HUES64 (cell line): ENCODE measurements around the gene KDM8.
"Not testable (repeated sequence)": the region's sequence is repeated elsewhere in the genome, so short reads cannot be mapped to it uniquely, and the experiment has no call there.

Experiments
- H3K27ac ChIP-seq: 2 replicates; pipeline ENCODE4 v1.7.0; 2013; ENCODE audit warnings: low read depth, low read length, inconsistent platforms
- H3K27me3 ChIP-seq: 2 replicates; pipeline ENCODE4 v1.6.1; 2013; ENCODE audit warnings: mild to moderate bottlenecking, low read length; ENCODE audit not compliant: insufficient read depth
- H3K36me3 ChIP-seq: 2 replicates; pipeline ENCODE4 v1.6.1; 2013; ENCODE audit warnings: mild to moderate bottlenecking, low read length; ENCODE audit not compliant: insufficient read depth
- H3K4me1 ChIP-seq: 2 replicates; pipeline ENCODE4 v1.6.1; 2013; ENCODE audit warnings: mild to moderate bottlenecking, low read length, moderate library complexity; ENCODE audit not compliant: insufficient read depth
- H3K4me3 ChIP-seq: 2 replicates; pipeline ENCODE4 v1.5.1; 2013; ENCODE audit warnings: mild to moderate bottlenecking, low read length, moderate library complexity
- H3K9ac ChIP-seq: 2 replicates; pipeline ENCODE4 v1.6.1; 2013; ENCODE audit warnings: mild to moderate bottlenecking, low read depth, low read length
- H3K9me3 ChIP-seq: 2 replicates; pipeline ENCODE4 v1.6.1; 2013; ENCODE audit warnings: low read depth, low read length; ENCODE audit not compliant: insufficient read depth
- WGBS: fragments of 150-250, 120-280 bp; methylation state at CpG from one replicate; pipeline ENCODE4 v1.1.7; 2013; ENCODE audit warnings: missing lambda C conversion rate; 5-methylcytosine and 5-hydroxymethylcytosine counted together

Gene KDM8

GRCh38 chr16:27205423-27206065 is 2.2 kb downstream of the KDM8 start:
- Histone ChIP-seq H3K36me3 (peaks cover 6% of the 10 kb centered on the region), H3K27me3 (no peaks in the 10 kb centered on the region), H3K9me3 (no peaks in the 10 kb centered on the region), H3K9ac (no peak overlapping the region), H3K4me3 (no peak overlapping the region), H3K4me1 (0 out of 2 replicates have a peak, but pooled peaks cover 8% of the 10 kb centered on the region), H3K27ac (no peak overlapping the region)
- 94% methylated on average over 10 of the region's 10 CpGs for WGBS

GRCh38 chr16:27207121-27207520 is 3.8 kb downstream of the KDM8 start:
- not testable (repeated sequence) for H3K27me3 ChIP-seq, H3K4me3 ChIP-seq, H3K4me1 ChIP-seq, H3K9ac ChIP-seq, H3K9me3 ChIP-seq, H3K27ac ChIP-seq
- peaks cover 17% of the 10 kb centered on the region for H3K36me3 ChIP-seq
- WGBS = 94% methylated on average over 10 of the region's 10 CpGs

DNA sequence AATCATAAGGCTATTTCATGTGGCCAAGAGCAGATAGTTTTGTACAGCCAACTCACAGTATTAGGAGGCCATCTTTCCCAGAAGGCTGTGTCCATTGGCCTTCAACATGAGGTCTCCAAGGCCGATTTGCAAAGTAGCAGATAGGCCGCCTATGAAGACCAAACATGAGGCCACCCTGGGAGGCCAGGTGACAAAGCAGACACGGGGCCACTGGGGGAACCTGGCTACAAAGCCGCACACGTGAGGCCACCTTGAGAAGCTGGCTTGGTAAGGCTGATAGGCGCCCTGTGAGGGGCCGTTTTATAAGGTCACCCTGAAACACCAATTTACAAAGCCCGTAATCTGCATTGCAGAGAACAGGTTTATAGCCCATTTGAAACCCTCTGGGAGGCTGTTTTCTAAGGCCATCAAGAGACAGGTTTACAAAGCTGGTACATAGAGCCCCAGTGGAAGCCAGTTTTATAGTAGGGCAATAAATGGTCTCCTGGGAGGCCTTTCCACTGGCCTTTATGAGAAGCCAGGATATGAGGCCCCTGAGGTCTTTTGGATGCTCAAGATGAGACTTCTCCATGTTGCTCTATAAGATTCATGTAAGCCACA is 4.9 kb downstream of the KDM8 start:
- no peak overlapping the region for H3K9ac ChIP-seq
- no peak overlapping the region for H3K4me3 ChIP-seq
- H3K9me3 ChIP-seq = no peaks in the 10 kb centered on the region
- H3K27me3 ChIP-seq = no peaks in the 10 kb centered on the region
- 0 out of 2 replicates have a peak, but pooled peaks cover 3% of the 10 kb centered on the region for H3K4me1 ChIP-seq
- 94% methylated on average over 8 of the region's 8 CpGs for WGBS
- peaks cover 18% of the 10 kb centered on the region for H3K36me3 ChIP-seq
- no peak overlapping the region for H3K27ac ChIP-seq

DNA sequence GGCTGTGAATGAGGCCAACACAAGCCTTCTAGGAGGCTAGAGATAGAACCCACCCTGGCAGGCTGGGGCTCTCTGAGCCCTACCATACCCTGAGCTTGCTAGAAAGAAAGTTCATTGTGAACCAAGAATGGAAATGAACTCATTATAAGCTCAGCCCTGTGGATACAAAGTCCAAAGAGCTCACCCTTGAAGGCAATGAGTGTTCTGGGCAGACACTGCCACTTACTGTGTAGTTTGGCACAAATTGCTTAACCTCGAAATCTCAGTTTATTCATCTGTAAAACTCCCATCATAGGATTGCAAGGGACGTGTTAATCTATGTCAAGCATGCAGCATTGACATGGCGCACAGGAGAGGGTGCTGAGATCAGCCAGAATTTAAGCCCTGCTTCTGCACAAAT is 5.5 kb downstream of the KDM8 start:
- Histone ChIP-seq H3K9ac (no peak overlapping the region), H3K4me1 (0 out of 2 replicates have a peak, but pooled peaks cover 3% of the 10 kb centered on the region), H3K27ac (no peak overlapping the region), H3K9me3 (no peaks in the 10 kb centered on the region), H3K4me3 (no peak overlapping the region), H3K27me3 (no peaks in the 10 kb centered on the region), H3K36me3 (peaks cover 18% of the 10 kb centered on the region)
- 92% methylated on average over 3 of the region's 3 CpGs for WGBS

GRCh38 chr16:27209591-27209990 is 6.3 kb downstream of the KDM8 start:
- no peak overlapping the region for H3K9ac ChIP-seq
- H3K9me3 ChIP-seq = no peaks in the 10 kb centered on the region
- H3K4me3 ChIP-seq = no peak overlapping the region
- H3K36me3 ChIP-seq = peaks cover 23% of the 10 kb centered on the region
- H3K27me3 ChIP-seq = no peaks in the 10 kb centered on the region
- H3K27ac ChIP-seq = no peak overlapping the region
- no peaks in the 10 kb centered on the region for H3K4me1 ChIP-seq
- 93% methylated on average over 8 of the region's 8 CpGs for WGBS

DNA sequence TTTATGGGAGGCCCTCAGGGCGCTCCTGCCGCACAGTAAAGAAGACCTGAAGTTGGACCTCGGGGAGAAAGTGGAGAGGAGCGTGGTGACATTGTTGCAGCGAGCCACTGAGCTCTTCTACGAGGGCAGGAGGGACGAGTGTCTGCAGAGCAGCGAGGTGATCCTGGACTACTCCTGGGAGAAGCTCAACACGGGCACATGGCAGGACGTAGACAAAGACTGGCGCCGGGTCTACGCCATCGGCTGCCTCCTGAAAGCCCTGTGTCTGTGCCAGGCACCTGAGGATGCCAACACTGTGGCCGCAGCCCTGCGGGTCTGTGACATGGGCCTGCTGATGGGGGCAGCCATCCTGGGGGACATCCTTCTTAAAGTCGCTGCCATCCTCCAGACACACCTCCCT is 6.8 kb downstream of the KDM8 start:
- no peak overlapping the region for H3K27ac ChIP-seq
- no peaks in the 10 kb centered on the region for H3K9me3 ChIP-seq
- peaks cover 29% of the 10 kb centered on the region for H3K36me3 ChIP-seq
- no peaks in the 10 kb centered on the region for H3K27me3 ChIP-seq
- H3K9ac ChIP-seq = no peak overlapping the region
- WGBS = 95% methylated on average over 17 of the region's 17 CpGs
- no peak overlapping the region for H3K4me3 ChIP-seq
- no peaks in the 10 kb centered on the region for H3K4me1 ChIP-seq

DNA sequence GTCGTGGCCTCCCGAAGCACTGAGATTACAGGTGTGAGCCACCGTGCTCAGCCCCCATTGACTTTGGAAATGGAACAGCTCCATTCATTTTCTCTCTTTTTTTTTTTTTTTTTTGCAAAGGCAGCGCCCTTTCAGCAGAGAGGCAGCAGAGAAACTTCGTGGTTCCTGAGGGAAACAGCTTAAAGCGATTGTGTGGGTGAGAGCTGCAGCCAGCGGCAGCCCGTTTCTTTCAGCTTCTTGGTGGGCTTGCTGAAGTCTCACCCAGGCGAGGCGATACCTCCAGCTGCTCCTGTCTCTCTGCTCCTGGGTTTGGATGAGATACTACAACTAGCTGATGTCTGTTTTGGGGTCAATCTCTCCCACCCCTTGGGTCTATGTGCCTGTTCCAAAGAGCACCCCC is 7.7 kb downstream of the KDM8 start:
- H3K27me3 ChIP-seq = no peaks in the 10 kb centered on the region
- no peaks in the 10 kb centered on the region for H3K9me3 ChIP-seq
- H3K9ac ChIP-seq = no peak overlapping the region
- H3K4me3 ChIP-seq = no peak overlapping the region
- peaks cover 30% of the 10 kb centered on the region for H3K36me3 ChIP-seq
- WGBS = 98% methylated on average over 10 of the region's 10 CpGs
- no peak overlapping the region for H3K27ac ChIP-seq
- no peaks in the 10 kb centered on the region for H3K4me1 ChIP-seq

GRCh38 chr16:27214084-27214961 is 11.0 kb downstream of the KDM8 start:
- Histone ChIP-seq H3K27ac (no peak overlapping the region), H3K36me3 (peaks cover 33% of the 10 kb centered on the region), H3K4me1 (0 out of 2 replicates have a peak, but pooled peaks cover 4% of the 10 kb centered on the region), H3K27me3 (no peaks in the 10 kb centered on the region), H3K9me3 (no peaks in the 10 kb centered on the region), H3K4me3 (no peak overlapping the region), H3K9ac (no peak overlapping the region)
- 96% methylated on average over 19 of the region's 19 CpGs for WGBS

- peaks cover 26% of the 10 kb centered on the region for H3K36me3 ChIP-seq
Measured at GRCh38 chr16:27215660-27216059, 12.3 kb downstream of the KDM8 start.

DNA sequence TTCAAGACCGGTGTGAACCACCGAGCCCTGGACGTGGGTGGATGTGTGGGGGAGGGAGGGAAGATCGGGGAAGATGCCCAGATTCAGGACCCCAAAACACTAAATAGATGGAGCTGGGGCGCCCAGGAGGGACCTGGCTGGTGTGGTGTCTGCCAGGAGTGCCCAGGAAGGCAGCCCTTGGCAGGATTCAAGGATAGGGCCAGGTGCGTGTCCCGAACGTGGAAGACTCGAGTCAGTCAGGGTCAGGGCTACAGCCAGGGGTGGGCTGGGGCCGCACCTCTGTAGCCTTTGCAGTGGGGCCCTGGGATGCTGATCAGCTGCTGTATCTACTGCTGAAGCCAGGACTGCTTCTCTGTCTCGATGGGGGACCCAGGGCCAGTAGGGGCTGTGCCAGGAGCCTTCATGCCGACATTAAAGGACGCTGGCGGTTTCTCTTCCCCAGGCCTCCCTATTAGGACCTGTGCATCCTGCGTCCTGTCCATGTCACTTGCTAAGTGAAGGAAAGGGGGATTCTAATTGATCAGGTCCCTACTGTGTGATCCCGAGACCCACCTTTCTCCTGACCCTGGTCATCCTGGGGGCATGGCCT is 13.1 kb downstream of the KDM8 start:
- Histone ChIP-seq H3K9ac (no peak overlapping the region), H3K9me3 (no peaks in the 10 kb centered on the region), H3K4me3 (no peak overlapping the region), H3K4me1 (0 out of 2 replicates have a peak, but pooled peaks cover 4% of the 10 kb centered on the region), H3K27me3 (no peaks in the 10 kb centered on the region), H3K27ac (no peak overlapping the region), H3K36me3 (peaks cover 19% of the 10 kb centered on the region)
- 95% methylated on average over 16 of the region's 16 CpGs for WGBS

More at GRCh38 chr16:27215660-27216059, 12.3 kb downstream of the KDM8 start:
- Histone ChIP-seq H3K4me1 (0 out of 2 replicates have a peak, but pooled peaks cover 4% of the 10 kb centered on the region), H3K9me3 (no peaks in the 10 kb centered on the region), H3K27ac (no peak overlapping the region), H3K27me3 (no peaks in the 10 kb centered on the region), H3K4me3 (no peak overlapping the region), H3K9ac (no peak overlapping the region)
- WGBS = 90% methylated on average over 7 of the region's 7 CpGs

GRCh38 chr16:27217256-27217655 is 13.9 kb downstream of the KDM8 start:
- WGBS = 84% methylated on average over 10 of the region's 10 CpGs
- Histone ChIP-seq H3K27me3 (no peaks in the 10 kb centered on the region), H3K36me3 (peaks cover 15% of the 10 kb centered on the region; the same call in 1 of the 2 replicates), H3K4me1 (0 out of 2 replicates have a peak, but pooled peaks cover 4% of the 10 kb centered on the region), H3K9ac (no peak overlapping the region), H3K27ac (no peak overlapping the region; the same call in 1 of the 2 replicates), H3K9me3 (no peaks in the 10 kb centered on the region), H3K4me3 (no peak overlapping the region)
